HepG2 (cell line): Measurements from ENCODE around the gene HCFC1R1. TPM values are rescaled to one million over a fixed set of nuclear protein-coding genes. Genes with fewer than 3 reads are reported as not detected.

Experiments
- ATAC-seq: fragments of 200-7000 bp; cut with Tn5 transposase; 3 replicates; pipeline ENCODE4 v1.9.1; 2020; ENCODE audit warnings: mild to moderate bottlenecking, moderate library complexity
- BruUV-seq: library from RNA; stranded (reverse); fragments of 400-500 nt; replicated peaks from 2 replicates; lab custom pipeline; 2021; lab: Mats Ljungman, UMichigan
- CTCF ChIA-PET: fragments of 300-600 bp; formaldehyde crosslinking; extraction: SDS; loops from one replicate; lab custom pipeline; 2021; ENCODE audit warnings: low total read pairs, inconsistent platforms, low intra/inter-chr PET ratio; lab: Yijun Ruan, JAX
- POLR2A ChIA-PET: fragments of 350-600 bp; sonication (Branson Sonifier 250); formaldehyde crosslinking; loops from one replicate; lab custom pipeline; 2020; ENCODE audit warnings: antibody characterized with exemption, inconsistent platforms; lab: Yijun Ruan, JAX
- DNase-seq: peaks from one replicate; pipeline ENCODE4 v3.0.0-alpha.2; 2015; ENCODE audit warnings: low spot score
- FAIRE-seq: peaks from 3 replicates; lab custom pipeline; 2011; peaks lifted over from hg19 to GRCh38; lab: Jason Lieb, UNC
- H2AFZ ChIP-seq: one replicate; pipeline ENCODE4 v1.6.1; 2011; ENCODE audit warnings: low read length, inconsistent platforms
- H3K27ac ChIP-seq: fragments of 300-600 bp; 3 replicates; pipeline ENCODE4 v1.8.0; 2011; ENCODE audit warnings: mixed run types, mild to moderate bottlenecking, mixed read lengths, low read length, inconsistent platforms; ENCODE audit not compliant: insufficient read depth; ENCODE audit errors: extremely low read length
- H3K27me3 ChIP-seq, 2 experiments: fragments of 200-600 bp in 1 of 2; 2 replicates in 1 of 2; 3 replicates in 1 of 2; pipeline versions ENCODE4 v1.6.0 to v1.8.0; 2011; ENCODE audit warnings: low read length in 2 of 2, mild to moderate bottlenecking in 2 of 2, moderate library complexity in 2 of 2, inconsistent platforms in 1 of 2; ENCODE audit not compliant: insufficient read depth in 2 of 2, control insufficient read depth in 1 of 2
- H3K36me3 ChIP-seq, 2 experiments: fragments of 200-600 bp in 1 of 2; replicated peaks in 1 of 2; 2 replicates in 1 of 2; 3 replicates in 1 of 2; pipeline versions ENCODE4 v1.5.1 to v1.8.0; 2011; ENCODE audit warnings: low read length in 2 of 2, inconsistent platforms in 1 of 2; ENCODE audit not compliant: insufficient read depth in 2 of 2, control insufficient read depth in 1 of 2
- H3K4me1 ChIP-seq: 2 replicates; pipeline ENCODE4 v1.5.1; 2012; ENCODE audit warnings: low read length, inconsistent platforms; ENCODE audit not compliant: insufficient read depth
- H3K4me2 ChIP-seq: 2 replicates; pipeline ENCODE4 v1.6.0; 2011; ENCODE audit warnings: low read depth, low read length, inconsistent platforms
- H3K4me3 ChIP-seq, 3 experiments: fragments of 200-600 bp in 1 of 3; sonication (generic), shearing (Covaris generic) in 1 of 3; replicated peaks in 1 of 3; 2 replicates each; pipeline ENCODE4 v1.5.1; 2011 to 2016; ENCODE audit warnings: low read length in 3 of 3, inconsistent platforms in 2 of 3, low read depth in 2 of 3, mild to moderate bottlenecking in 2 of 3, control low read depth in 1 of 3, mixed read lengths in 1 of 3; ENCODE audit not compliant: insufficient read depth in 1 of 3
- H3K79me2 ChIP-seq: one replicate; pipeline ENCODE4 v1.6.1; 2011; ENCODE audit warnings: low read length, inconsistent platforms; ENCODE audit not compliant: insufficient read depth
- H3K9ac ChIP-seq: 2 replicates; pipeline ENCODE4 v1.6.0; 2011; ENCODE audit warnings: mild to moderate bottlenecking, low read depth, low read length, inconsistent platforms; ENCODE audit not compliant: insufficient read depth
- H3K9me3 ChIP-seq: 2 replicates; pipeline ENCODE4 v1.5.1; 2012; ENCODE audit warnings: mild to moderate bottlenecking, low read length
- H4K20me1 ChIP-seq: 2 replicates; pipeline ENCODE4 v1.6.0; 2011; ENCODE audit warnings: inconsistent platforms, mild to moderate bottlenecking, low read length, moderate library complexity; ENCODE audit not compliant: insufficient read depth
- CBX2 ChIP-seq, 2 experiments: fragments of 200-600 bp in 1 of 2; sonication (generic); formaldehyde crosslinking in 1 of 2; IDR thresholded peaks; 2 replicates each; pipeline versions ENCODE4 v1.7.0 to v1.8.1; 2018 to 2022; ENCODE audit warnings: low read depth in 2 of 2, low read length in 1 of 2, mild to moderate bottlenecking in 1 of 2, missing genetic modification reagents in 1 of 2
- HNRNPK ChIP-seq: fragments of 200-400 bp; formaldehyde crosslinking; IDR thresholded peaks from 2 replicates; pipeline ENCODE4 v1.6.1; 2018; ENCODE audit warnings: low read length, low read depth, moderate library complexity, mild to moderate bottlenecking; ENCODE audit not compliant: poor library complexity, severe bottlenecking
- MED13 ChIP-seq: sonication (generic); formaldehyde crosslinking; IDR thresholded peaks from 2 replicates; pipeline ENCODE4 v1.5.0; 2020; ENCODE audit warnings: missing genetic modification reagents
- NFYB ChIP-seq: sonication (generic); formaldehyde crosslinking; IDR thresholded peaks from 2 replicates; pipeline ENCODE4 v1.4.0; 2020; ENCODE audit warnings: missing genetic modification reagents
- PATZ1 ChIP-seq: sonication (generic); formaldehyde crosslinking; IDR thresholded peaks from 2 replicates; pipeline ENCODE4 v1.4.0; 2020; ENCODE audit warnings: missing genetic modification reagents
- PHF8 ChIP-seq: sonication (generic); formaldehyde crosslinking; IDR thresholded peaks from 2 replicates; pipeline ENCODE4 v1.5.0; 2020; ENCODE audit warnings: missing genetic modification reagents
- RFX1 ChIP-seq: fragments of 450-650 bp; IDR thresholded peaks from 2 replicates; pipeline ENCODE4 v1.6.1; 2017
- SP5 ChIP-seq: IDR thresholded peaks from 2 replicates; pipeline ENCODE4 v1.6.1; 2016; ENCODE audit warnings: low read depth, borderline replicate concordance
- TRAFD1 ChIP-seq: sonication (generic); formaldehyde crosslinking; IDR thresholded peaks from 2 replicates; pipeline ENCODE4 v1.5.1; 2020; ENCODE audit warnings: missing genetic modification reagents, mild to moderate bottlenecking, borderline replicate concordance
- TRIM22 ChIP-seq: fragments of 450-650 bp; IDR thresholded peaks from 2 replicates; pipeline ENCODE4 v1.6.1; 2017
- ZKSCAN5 ChIP-seq: sonication (generic); formaldehyde crosslinking; IDR thresholded peaks from 2 replicates; pipeline ENCODE4 v1.5.1; 2020; ENCODE audit warnings: mild to moderate bottlenecking, missing genetic modification reagents
- ZMYM2 ChIP-seq: sonication (generic); formaldehyde crosslinking; IDR thresholded peaks from 2 replicates; pipeline ENCODE4 v1.8.0; 2022; ENCODE audit warnings: mild to moderate bottlenecking, missing genetic modification reagents
- ZNF12 ChIP-seq: sonication (generic); formaldehyde crosslinking; IDR thresholded peaks from 2 replicates; pipeline ENCODE4 v1.5.0; 2020; ENCODE audit warnings: missing genetic modification reagents
- ZNF180 ChIP-seq: sonication (generic); formaldehyde crosslinking; IDR thresholded peaks from 2 replicates; pipeline ENCODE4 v1.4.0; 2020; ENCODE audit warnings: low read depth, missing genetic modification reagents, borderline replicate concordance
- ZNF607 ChIP-seq: sonication (generic); formaldehyde crosslinking; IDR thresholded peaks from 2 replicates; pipeline ENCODE4 v1.5.1; 2020; ENCODE audit warnings: missing genetic modification reagents, mild to moderate bottlenecking, borderline replicate concordance
- ZNF691 ChIP-seq: sonication (generic); formaldehyde crosslinking; IDR thresholded peaks from 2 replicates; pipeline ENCODE4 v1.4.0; 2020; ENCODE audit warnings: missing genetic modification reagents, low read depth, mild to moderate bottlenecking, borderline replicate concordance
- WGBS: methylation state at CpG from one replicate; pipeline ENCODE4 v1.1.6; 2017; ENCODE audit warnings: low lambda C conversion rate; 5-methylcytosine and 5-hydroxymethylcytosine counted together
- in situ Hi-C: cut with HindIII; loops from 2 replicates; pipeline ENCODE4 v1.10.0; 2017; ENCODE audit warnings: low pct_unique_long_range_greater_than_20kb; ENCODE audit not compliant: extremely low pct_ligation_motif_present
- intact Hi-C: fragments of 100-400 bp; cut with micrococcal nuclease; formaldehyde crosslinking; loops from one replicate; pipeline ENCODE4 v1.10.0; 2022; ENCODE audit not compliant: unreplicated experiment
- polyA plus RNA-seq, 8 experiments: library from polyadenylated mRNA; depleted of rRNA in 3 of 8; stranded (reverse) in 7 of 8; unstranded in 1 of 8; fragments of >200 nt; fragmentation: Illumina TruSeq in 4 of 8; extraction: Trizol in 4 of 8; gene quantifications; 2 replicates each; pipeline versions ENCODE4 v1.2.1 to v1.2.3, GENCODE V29; 2011 to 2016; ENCODE audit warnings: low read depth in 4 of 8, missing spikeins in 1 of 8, mixed read lengths in 1 of 8; ENCODE audit not compliant: insufficient read depth in 1 of 8
- total RNA-seq, 5 experiments: library from RNA; depleted of rRNA; stranded (reverse); fragments of >200 nt; fragmentation: Illumina TruSeq; extraction: Trizol; gene quantifications; 2 replicates each; pipeline ENCODE4 v1.2.3, GENCODE V29; 2016; ENCODE audit warnings: low read depth in 1 of 5

Gene HCFC1R1
- total and polyA plus RNA-seq, 2 of the 13 experiments (the other 11 are each of a cell fraction or from before 2014, with no cell fraction given): 13.8 to 16.1 TPM

- TF ChIP-seq PATZ1 (CRISPR knock-in tag) (0 out of 2 replicates have a peak, but pooled peaks have one; percentile 3), ZKSCAN5 (CRISPR knock-in tag) (peak; percentile 12; the same call in 1 of the 2 replicates), CBX2 (IDR thresholded peaks at IDR 0.05; ENCODE audit: low read depth, low read length) (no peak), CBX2 (CRISPR knock-in tag; IDR thresholded peaks at IDR 0.05; ENCODE audit: low read depth) (no peak)
- TF ChIP-seq, all 625 proteins: peak for 10
These were observed 400 bp downstream of the HCFC1R1 start (continued) for GRCh38 chr16:3023415-3023668.

GRCh38 chr16:3022684-3023414, 893 bp downstream of the HCFC1R1 start:
- ChIA-PET CTCF (no interaction called here), POLR2A (interaction anchor here (0.6 to 18.8 kb wide), 17 partner anchors 9 to 271 kb away, joined by 3 to 750 read pairs (median 4); partner anchors contain the start of genes CLDN9, IL32, KREMEN2 and PKMYT1)
- H3K27ac ChIP-seq: peak overlapping the region; percentile 93
- WGBS: 27% methylated on average over 6 of the region's 8 CpGs
- H3K4me3 ChIP-seq: peak overlapping the region; percentile 62 to 93 (median 65)
- H3K27me3 ChIP-seq: no peaks in the 10 kb centered on the region; a peak in 2 of 5 replicates
- peaks cover 51% of the 10 kb centered on the region for H3K4me1 ChIP-seq
- H3K4me2 ChIP-seq: peak overlapping the region; percentile 85
- in situ Hi-C loops: no loop called here
- peak overlapping the region; percentile 99 for H3K9ac ChIP-seq
- intact Hi-C loops: no loop called here
- no peak overlapping the region for H2AFZ ChIP-seq
- DNase-seq (no peak), ATAC-seq (peak; percentile 1; the same call in 2 of the 3 replicates), FAIRE-seq (no peak)
- peaks cover 31% of the 10 kb centered on the region; the same call in 1 of the 2 replicates for H4K20me1 ChIP-seq
- no TSS peak for BruUV-seq
- peaks cover 16 to 17% of the 10 kb centered on the region in 2 experiments; a peak in 4 of 5 replicates for H3K36me3 ChIP-seq
- H3K79me2 ChIP-seq: peaks cover 5% of the 10 kb centered on the region
- no peaks in the 10 kb centered on the region for H3K9me3 ChIP-seq
- TF ChIP-seq RFX1: no peak
- TF ChIP-seq ZMYM2 (CRISPR knock-in tag): peak; percentile 20; the same call in 1 of the 2 replicates
- TF ChIP-seq ZNF180 (CRISPR knock-in tag): no peak
- TF ChIP-seq TRIM22: no peak
- TF ChIP-seq ZNF12 (CRISPR knock-in tag): no peak
- TF ChIP-seq TRAFD1 (CRISPR knock-in tag): 0 out of 2 replicates have a peak, but pooled peaks have one; percentile 53
- peak; percentile 68 for TF ChIP-seq ZNF691 (CRISPR knock-in tag)
- no peak for TF ChIP-seq MED13 (CRISPR knock-in tag)
- TF ChIP-seq SP5 (CRISPR knock-in tag): peak; percentile 9; the same call in 1 of the 2 replicates
- peak; percentile 8; the same call in 1 of the 2 replicates for TF ChIP-seq PHF8
- peak; percentile 6; the same call in 1 of the 2 replicates for TF ChIP-seq NFYB
- no peak for TF ChIP-seq ZNF607 (CRISPR knock-in tag)
- TF ChIP-seq HNRNPK: no peak
